HepG2 (cell line): ENCODE measurements around the gene ZNF217. TPM values are rescaled to one million over a fixed set of nuclear protein-coding genes. Genes with fewer than 3 reads are reported as not detected.

Experiments used
- AGO1 ChIP-seq: fragments of 200-400 bp; formaldehyde crosslinking; IDR thresholded peaks from 2 replicates; pipeline ENCODE4 v1.6.1; 2017; ENCODE audit warnings: mild to moderate bottlenecking, low read depth, low read length, moderate library complexity; ENCODE audit not compliant: poor library complexity, severe bottlenecking
- GPN1 ChIP-seq: sonication (generic); formaldehyde crosslinking; IDR thresholded peaks from 2 replicates; pipeline ENCODE4 v1.5.1; 2020; ENCODE audit warnings: missing genetic modification reagents, borderline replicate concordance
- GTF2F1 ChIP-seq: fragments of 150-350 bp; IDR thresholded peaks from 2 replicates; pipeline ENCODE4 v1.6.1; 2014; ENCODE audit warnings: low read length
- PHF21A ChIP-seq: sonication (generic); formaldehyde crosslinking; IDR thresholded peaks from 2 replicates; pipeline ENCODE4 v1.5.0; 2020; ENCODE audit warnings: mild to moderate bottlenecking, missing genetic modification reagents
- WIZ ChIP-seq: sonication (generic); formaldehyde crosslinking; IDR thresholded peaks from 2 replicates; pipeline ENCODE4 v1.5.1; 2020; ENCODE audit warnings: mild to moderate bottlenecking, missing genetic modification reagents
- ZNF292 ChIP-seq: sonication (generic); formaldehyde crosslinking; IDR thresholded peaks from 2 replicates; pipeline ENCODE4 v1.8.1; 2022; ENCODE audit warnings: mild to moderate bottlenecking, low read depth, missing genetic modification reagents, borderline replicate concordance
- ZNF432 ChIP-seq: sonication (generic); formaldehyde crosslinking; IDR thresholded peaks from 2 replicates; pipeline ENCODE4 v1.5.0; 2020; ENCODE audit warnings: missing genetic modification reagents, mild to moderate bottlenecking, borderline replicate concordance
- ZNF564 ChIP-seq: sonication (generic); formaldehyde crosslinking; IDR thresholded peaks from 2 replicates; pipeline ENCODE4 v1.8.1; 2023; ENCODE audit warnings: mild to moderate bottlenecking, missing genetic modification reagents
- polyA plus RNA-seq, 8 experiments: library from polyadenylated mRNA; depleted of rRNA in 3 of 8; stranded (reverse) in 7 of 8; unstranded in 1 of 8; fragments of >200 nt; fragmentation: Illumina TruSeq in 4 of 8; extraction: Trizol in 4 of 8; gene quantifications; 2 replicates each; pipeline versions ENCODE4 v1.2.1 to v1.2.3, GENCODE V29; 2011 to 2016; ENCODE audit warnings: low read depth in 4 of 8, missing spikeins in 1 of 8, mixed read lengths in 1 of 8; ENCODE audit not compliant: insufficient read depth in 1 of 8
- total RNA-seq, 5 experiments: library from RNA; depleted of rRNA; stranded (reverse); fragments of >200 nt; fragmentation: Illumina TruSeq; extraction: Trizol; gene quantifications; 2 replicates each; pipeline ENCODE4 v1.2.3, GENCODE V29; 2016; ENCODE audit warnings: low read depth in 1 of 5
- TF ChIP-seq, protein P1 (sequence below): sonication (generic); formaldehyde crosslinking; IDR thresholded peaks from 2 replicates; pipeline ENCODE4 v1.5.0; 2020; ENCODE audit warnings: mild to moderate bottlenecking, missing genetic modification reagents, borderline replicate concordance
- TF ChIP-seq, protein P2 (sequence below): sonication (generic); formaldehyde crosslinking; IDR thresholded peaks from 2 replicates; pipeline ENCODE4 v1.9.0; 2022; ENCODE audit warnings: missing genetic modification reagents, mild to moderate bottlenecking, borderline replicate concordance
- TF ChIP-seq, protein P3 (sequence below): IDR thresholded peaks from 2 replicates; pipeline ENCODE4 v1.6.1; 2012; ENCODE audit warnings: inconsistent platforms
- TF ChIP-seq, protein P4 (sequence below): fragments of 450-650 bp; IDR thresholded peaks from 2 replicates; pipeline ENCODE4 v1.6.1; 2017

The ZNF217 gene
- total and polyA plus RNA-seq, 2 of the 13 experiments (the other 11 are each of a cell fraction or from before 2014, with no cell fraction given) = 22.3 to 29.8 TPM

DNA sequence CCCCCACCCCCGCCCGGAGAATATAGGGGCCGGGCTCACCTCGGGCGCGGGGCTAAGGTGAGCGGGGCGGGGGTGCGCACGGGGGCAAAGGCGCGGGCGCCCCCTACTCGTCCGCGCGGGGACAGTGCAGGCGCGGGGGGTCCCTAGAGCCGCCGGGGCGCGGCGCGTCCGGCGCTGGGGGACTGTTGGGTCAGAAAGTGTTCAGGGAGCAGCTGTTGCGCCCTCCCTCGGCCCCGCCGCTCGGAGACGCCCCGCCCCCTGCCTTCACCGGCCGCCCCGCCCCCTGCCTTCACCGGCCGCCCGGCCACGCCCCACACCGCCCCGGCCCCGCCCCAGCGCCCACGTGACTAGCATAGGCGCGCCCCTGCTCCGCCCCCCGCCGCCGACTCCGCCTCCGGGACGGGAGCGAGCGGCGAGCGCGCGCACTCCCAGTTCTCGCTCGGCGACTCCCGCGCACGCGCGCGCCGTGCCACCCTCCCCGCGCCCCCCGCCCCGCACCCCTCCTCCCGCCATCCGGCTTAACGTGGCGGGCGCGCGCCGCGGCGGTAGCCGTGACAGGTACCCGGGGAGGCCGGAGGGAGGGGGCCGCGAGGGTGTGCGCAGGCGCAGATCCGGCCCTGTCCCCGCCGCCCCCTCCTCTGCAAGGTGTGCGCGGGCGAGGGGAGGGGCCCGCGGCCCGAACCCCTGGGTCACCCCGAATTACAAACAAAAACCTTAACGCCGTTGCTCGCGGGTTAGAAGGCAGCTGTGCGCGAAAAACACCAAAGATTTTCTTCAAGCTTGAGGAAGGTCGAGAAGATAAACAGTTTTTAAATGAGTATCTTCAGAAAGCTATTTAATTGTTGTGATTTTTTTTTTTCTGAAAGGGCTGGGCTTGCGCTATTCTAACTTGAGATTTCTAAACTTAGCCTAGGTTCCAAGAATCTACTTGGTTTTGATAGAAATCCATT lies 704 bp upstream of the ZNF217 start (continued):
- peak; percentile 63 for TF ChIP-seq ZNF564
- no peak; the same call in 1 of the 2 replicates for TF ChIP-seq WIZ (CRISPR knock-in tag)
- TF ChIP-seq ZNF432 (CRISPR knock-in tag) = no peak
- peak; percentile 67 for TF ChIP-seq PHF21A
- TF ChIP-seq GTF2F1 = peak; percentile 14; the same call in 1 of the 2 replicates
- TF ChIP-seq AGO1 = peak; percentile 50
- TF ChIP-seq, protein P1, sequence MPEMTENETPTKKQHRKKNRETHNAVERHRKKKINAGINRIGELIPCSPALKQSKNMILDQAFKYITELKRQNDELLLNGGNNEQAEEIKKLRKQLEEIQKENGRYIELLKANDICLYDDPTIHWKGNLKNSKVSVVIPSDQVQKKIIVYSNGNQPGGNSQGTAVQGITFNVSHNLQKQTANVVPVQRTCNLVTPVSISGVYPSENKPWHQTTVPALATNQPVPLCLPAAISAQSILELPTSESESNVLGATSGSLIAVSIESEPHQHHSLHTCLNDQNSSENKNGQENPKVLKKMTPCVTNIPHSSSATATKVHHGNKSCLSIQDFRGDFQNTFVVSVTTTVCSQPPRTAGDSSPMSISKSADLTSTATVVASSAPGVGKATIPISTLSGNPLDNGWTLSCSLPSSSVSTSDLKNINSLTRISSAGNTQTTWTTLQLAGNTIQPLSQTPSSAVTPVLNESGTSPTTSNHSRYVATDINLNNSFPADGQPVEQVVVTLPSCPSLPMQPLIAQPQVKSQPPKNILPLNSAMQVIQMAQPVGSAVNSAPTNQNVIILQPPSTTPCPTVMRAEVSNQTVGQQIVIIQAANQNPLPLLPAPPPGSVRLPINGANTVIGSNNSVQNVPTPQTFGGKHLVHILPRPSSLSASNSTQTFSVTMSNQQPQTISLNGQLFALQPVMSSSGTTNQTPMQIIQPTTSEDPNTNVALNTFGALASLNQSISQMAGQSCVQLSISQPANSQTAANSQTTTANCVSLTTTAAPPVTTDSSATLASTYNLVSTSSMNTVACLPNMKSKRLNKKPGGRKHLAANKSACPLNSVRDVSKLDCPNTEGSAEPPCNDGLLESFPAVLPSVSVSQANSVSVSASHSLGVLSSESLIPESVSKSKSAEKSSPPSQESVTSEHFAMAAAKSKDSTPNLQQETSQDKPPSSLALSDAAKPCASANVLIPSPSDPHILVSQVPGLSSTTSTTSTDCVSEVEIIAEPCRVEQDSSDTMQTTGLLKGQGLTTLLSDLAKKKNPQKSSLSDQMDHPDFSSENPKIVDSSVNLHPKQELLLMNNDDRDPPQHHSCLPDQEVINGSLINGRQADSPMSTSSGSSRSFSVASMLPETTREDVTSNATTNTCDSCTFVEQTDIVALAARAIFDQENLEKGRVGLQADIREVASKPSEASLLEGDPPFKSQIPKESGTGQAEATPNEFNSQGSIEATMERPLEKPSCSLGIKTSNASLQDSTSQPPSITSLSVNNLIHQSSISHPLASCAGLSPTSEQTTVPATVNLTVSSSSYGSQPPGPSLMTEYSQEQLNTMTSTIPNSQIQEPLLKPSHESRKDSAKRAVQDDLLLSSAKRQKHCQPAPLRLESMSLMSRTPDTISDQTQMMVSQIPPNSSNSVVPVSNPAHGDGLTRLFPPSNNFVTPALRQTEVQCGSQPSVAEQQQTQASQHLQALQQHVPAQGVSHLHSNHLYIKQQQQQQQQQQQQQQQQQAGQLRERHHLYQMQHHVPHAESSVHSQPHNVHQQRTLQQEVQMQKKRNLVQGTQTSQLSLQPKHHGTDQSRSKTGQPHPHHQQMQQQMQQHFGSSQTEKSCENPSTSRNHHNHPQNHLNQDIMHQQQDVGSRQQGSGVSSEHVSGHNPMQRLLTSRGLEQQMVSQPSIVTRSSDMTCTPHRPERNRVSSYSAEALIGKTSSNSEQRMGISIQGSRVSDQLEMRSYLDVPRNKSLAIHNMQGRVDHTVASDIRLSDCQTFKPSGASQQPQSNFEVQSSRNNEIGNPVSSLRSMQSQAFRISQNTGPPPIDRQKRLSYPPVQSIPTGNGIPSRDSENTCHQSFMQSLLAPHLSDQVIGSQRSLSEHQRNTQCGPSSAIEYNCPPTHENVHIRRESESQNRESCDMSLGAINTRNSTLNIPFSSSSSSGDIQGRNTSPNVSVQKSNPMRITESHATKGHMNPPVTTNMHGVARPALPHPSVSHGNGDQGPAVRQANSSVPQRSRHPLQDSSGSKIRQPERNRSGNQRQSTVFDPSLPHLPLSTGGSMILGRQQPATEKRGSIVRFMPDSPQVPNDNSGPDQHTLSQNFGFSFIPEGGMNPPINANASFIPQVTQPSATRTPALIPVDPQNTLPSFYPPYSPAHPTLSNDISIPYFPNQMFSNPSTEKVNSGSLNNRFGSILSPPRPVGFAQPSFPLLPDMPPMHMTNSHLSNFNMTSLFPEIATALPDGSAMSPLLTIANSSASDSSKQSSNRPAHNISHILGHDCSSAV (CRISPR knock-in tag) = no peak
- no peak for TF ChIP-seq GPN1 (CRISPR knock-in tag)
- TF ChIP-seq ZNF292 (CRISPR knock-in tag) = no peak
- TF ChIP-seq, protein P2, sequence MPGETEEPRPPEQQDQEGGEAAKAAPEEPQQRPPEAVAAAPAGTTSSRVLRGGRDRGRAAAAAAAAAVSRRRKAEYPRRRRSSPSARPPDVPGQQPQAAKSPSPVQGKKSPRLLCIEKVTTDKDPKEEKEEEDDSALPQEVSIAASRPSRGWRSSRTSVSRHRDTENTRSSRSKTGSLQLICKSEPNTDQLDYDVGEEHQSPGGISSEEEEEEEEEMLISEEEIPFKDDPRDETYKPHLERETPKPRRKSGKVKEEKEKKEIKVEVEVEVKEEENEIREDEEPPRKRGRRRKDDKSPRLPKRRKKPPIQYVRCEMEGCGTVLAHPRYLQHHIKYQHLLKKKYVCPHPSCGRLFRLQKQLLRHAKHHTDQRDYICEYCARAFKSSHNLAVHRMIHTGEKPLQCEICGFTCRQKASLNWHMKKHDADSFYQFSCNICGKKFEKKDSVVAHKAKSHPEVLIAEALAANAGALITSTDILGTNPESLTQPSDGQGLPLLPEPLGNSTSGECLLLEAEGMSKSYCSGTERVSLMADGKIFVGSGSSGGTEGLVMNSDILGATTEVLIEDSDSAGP (CRISPR knock-in tag) = no peak; the same call in 1 of the 2 replicates
- TF ChIP-seq, protein P3, sequence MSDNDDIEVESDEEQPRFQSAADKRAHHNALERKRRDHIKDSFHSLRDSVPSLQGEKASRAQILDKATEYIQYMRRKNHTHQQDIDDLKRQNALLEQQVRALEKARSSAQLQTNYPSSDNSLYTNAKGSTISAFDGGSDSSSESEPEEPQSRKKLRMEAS = peak; percentile 69
- TF ChIP-seq, protein P4, sequence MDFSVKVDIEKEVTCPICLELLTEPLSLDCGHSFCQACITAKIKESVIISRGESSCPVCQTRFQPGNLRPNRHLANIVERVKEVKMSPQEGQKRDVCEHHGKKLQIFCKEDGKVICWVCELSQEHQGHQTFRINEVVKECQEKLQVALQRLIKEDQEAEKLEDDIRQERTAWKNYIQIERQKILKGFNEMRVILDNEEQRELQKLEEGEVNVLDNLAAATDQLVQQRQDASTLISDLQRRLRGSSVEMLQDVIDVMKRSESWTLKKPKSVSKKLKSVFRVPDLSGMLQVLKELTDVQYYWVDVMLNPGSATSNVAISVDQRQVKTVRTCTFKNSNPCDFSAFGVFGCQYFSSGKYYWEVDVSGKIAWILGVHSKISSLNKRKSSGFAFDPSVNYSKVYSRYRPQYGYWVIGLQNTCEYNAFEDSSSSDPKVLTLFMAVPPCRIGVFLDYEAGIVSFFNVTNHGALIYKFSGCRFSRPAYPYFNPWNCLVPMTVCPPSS = no peak
